Ishikawa (cell line): ENCODE results near the gene HTR3D.

Experiments
- CEBPB ChIP-seq: IDR thresholded peaks from 2 replicates; pipeline ENCODE4 v1.6.1; 2012
- CREB1 ChIP-seq: IDR thresholded peaks from 2 replicates; pipeline ENCODE4 v1.6.1; 2012; ENCODE audit warnings: low read depth
- EGR1 ChIP-seq: IDR thresholded peaks from 2 replicates; pipeline ENCODE4 v1.6.1; 2012
- EP300 ChIP-seq: IDR thresholded peaks from 2 replicates; pipeline ENCODE4 v1.6.1; 2012; ENCODE audit warnings: borderline replicate concordance
- FOXM1 ChIP-seq: IDR thresholded peaks from 2 replicates; pipeline ENCODE4 v1.6.1; 2012; ENCODE audit warnings: low read depth, borderline replicate concordance
- NFIC ChIP-seq: IDR thresholded peaks from 2 replicates; pipeline ENCODE4 v1.6.1; 2012
- RAD21 ChIP-seq: IDR thresholded peaks from 2 replicates; pipeline ENCODE4 v1.6.1; 2012; ENCODE audit warnings: low read depth
- TAF1 ChIP-seq: IDR thresholded peaks from 2 replicates; pipeline ENCODE4 v1.6.1; 2012; ENCODE audit warnings: low read depth, mild to moderate bottlenecking
- TCF12 ChIP-seq: IDR thresholded peaks from 2 replicates; pipeline ENCODE4 v1.6.1; 2012; ENCODE audit warnings: low read depth
- TEAD4 ChIP-seq: IDR thresholded peaks from 2 replicates; pipeline ENCODE4 v1.6.1; 2012
- YY1 ChIP-seq: IDR thresholded peaks from 2 replicates; pipeline ENCODE4 v1.6.1; 2012; ENCODE audit warnings: low read depth
- ZBTB7A ChIP-seq: IDR thresholded peaks from 2 replicates; pipeline ENCODE4 v1.6.1; 2012; ENCODE audit warnings: low read depth
- TF ChIP-seq, protein P1 (sequence below): IDR thresholded peaks from 2 replicates; pipeline ENCODE4 v1.6.1; 2012
- TF ChIP-seq, protein P2 (sequence below): IDR thresholded peaks from 2 replicates; pipeline ENCODE4 v1.6.1; 2012
- TF ChIP-seq, protein P3 (sequence below): IDR thresholded peaks from 2 replicates; pipeline ENCODE4 v1.6.1; 2012; ENCODE audit warnings: low read depth, mild to moderate bottlenecking

The HTR3D gene

DNA sequence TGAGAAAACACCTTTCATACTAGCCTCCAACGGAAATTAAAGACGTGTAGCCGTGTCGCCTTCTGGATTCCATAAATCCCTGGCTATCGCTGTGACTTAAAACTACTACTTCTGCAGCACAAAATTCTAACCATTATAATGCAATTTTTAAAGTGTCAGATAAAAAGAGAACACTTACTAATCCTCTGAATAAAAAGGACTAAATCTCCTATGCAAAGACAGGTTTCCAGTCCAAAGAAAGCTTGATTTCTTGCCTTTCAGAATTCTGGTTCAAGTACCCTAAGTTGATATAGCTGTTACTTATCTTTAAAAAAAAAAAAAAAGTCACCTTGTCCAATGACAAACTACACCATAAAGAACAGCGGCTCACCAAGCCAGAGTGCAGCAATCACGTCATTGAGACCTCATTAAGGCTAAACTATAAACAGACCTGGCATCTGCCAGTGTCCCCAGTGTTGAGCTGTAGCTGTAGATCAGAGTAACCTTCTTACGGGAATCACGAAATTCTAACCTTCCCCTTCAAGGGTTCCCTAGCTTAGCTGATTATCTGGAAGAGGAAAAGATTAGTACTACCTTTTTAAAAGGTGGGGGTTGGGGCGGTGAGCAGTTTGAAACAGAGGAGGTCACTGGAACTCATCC, 16.0 kb upstream of the HTR3D start:
- TF ChIP-seq FOXM1 (no peak), ZBTB7A (no peak), RAD21 (no peak), EGR1 (no peak), YY1 (no peak), TAF1 (no peak), NFIC (no peak), CEBPB (no peak), CREB1 (no peak), EP300 (no peak), TEAD4 (no peak), TCF12 (no peak)
- TF ChIP-seq, protein P1, sequence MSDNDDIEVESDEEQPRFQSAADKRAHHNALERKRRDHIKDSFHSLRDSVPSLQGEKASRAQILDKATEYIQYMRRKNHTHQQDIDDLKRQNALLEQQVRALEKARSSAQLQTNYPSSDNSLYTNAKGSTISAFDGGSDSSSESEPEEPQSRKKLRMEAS = no peak
- TF ChIP-seq, protein P2, sequence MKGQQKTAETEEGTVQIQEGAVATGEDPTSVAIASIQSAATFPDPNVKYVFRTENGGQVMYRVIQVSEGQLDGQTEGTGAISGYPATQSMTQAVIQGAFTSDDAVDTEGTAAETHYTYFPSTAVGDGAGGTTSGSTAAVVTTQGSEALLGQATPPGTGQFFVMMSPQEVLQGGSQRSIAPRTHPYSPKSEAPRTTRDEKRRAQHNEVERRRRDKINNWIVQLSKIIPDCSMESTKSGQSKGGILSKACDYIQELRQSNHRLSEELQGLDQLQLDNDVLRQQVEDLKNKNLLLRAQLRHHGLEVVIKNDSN = no peak
- TF ChIP-seq, protein P3, sequence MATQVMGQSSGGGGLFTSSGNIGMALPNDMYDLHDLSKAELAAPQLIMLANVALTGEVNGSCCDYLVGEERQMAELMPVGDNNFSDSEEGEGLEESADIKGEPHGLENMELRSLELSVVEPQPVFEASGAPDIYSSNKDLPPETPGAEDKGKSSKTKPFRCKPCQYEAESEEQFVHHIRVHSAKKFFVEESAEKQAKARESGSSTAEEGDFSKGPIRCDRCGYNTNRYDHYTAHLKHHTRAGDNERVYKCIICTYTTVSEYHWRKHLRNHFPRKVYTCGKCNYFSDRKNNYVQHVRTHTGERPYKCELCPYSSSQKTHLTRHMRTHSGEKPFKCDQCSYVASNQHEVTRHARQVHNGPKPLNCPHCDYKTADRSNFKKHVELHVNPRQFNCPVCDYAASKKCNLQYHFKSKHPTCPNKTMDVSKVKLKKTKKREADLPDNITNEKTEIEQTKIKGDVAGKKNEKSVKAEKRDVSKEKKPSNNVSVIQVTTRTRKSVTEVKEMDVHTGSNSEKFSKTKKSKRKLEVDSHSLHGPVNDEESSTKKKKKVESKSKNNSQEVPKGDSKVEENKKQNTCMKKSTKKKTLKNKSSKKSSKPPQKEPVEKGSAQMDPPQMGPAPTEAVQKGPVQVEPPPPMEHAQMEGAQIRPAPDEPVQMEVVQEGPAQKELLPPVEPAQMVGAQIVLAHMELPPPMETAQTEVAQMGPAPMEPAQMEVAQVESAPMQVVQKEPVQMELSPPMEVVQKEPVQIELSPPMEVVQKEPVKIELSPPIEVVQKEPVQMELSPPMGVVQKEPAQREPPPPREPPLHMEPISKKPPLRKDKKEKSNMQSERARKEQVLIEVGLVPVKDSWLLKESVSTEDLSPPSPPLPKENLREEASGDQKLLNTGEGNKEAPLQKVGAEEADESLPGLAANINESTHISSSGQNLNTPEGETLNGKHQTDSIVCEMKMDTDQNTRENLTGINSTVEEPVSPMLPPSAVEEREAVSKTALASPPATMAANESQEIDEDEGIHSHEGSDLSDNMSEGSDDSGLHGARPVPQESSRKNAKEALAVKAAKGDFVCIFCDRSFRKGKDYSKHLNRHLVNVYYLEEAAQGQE = no peak

DNA sequence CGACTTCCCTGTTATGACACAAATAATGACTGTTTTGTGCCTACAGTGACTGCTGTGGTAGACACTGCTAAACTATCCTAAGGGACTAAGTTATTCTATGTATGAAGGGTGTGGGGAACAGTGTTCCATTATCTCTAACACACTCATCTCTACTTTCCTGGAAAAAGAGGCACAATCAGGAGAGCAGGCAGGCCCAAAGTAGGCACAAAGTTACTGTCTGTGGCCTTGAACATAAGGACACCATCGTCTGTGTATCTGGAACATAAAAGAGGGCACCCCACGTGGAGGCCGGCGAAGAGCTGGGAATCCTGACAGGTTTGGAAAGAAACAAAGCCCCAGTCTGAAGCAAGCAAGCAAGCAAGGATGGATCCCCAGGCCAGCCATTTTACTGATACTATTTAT, 15.4 kb upstream of the HTR3D start:
- TF ChIP-seq EGR1 (no peak), CREB1 (no peak), TCF12 (no peak), YY1 (no peak), RAD21 (no peak), TEAD4 (no peak), FOXM1 (no peak), NFIC (no peak), EP300 (no peak), CEBPB (no peak), TAF1 (no peak), ZBTB7A (no peak)
- TF ChIP-seq, protein P3 = no peak
- TF ChIP-seq, protein P1 = no peak
- TF ChIP-seq, protein P2 = no peak

DNA sequence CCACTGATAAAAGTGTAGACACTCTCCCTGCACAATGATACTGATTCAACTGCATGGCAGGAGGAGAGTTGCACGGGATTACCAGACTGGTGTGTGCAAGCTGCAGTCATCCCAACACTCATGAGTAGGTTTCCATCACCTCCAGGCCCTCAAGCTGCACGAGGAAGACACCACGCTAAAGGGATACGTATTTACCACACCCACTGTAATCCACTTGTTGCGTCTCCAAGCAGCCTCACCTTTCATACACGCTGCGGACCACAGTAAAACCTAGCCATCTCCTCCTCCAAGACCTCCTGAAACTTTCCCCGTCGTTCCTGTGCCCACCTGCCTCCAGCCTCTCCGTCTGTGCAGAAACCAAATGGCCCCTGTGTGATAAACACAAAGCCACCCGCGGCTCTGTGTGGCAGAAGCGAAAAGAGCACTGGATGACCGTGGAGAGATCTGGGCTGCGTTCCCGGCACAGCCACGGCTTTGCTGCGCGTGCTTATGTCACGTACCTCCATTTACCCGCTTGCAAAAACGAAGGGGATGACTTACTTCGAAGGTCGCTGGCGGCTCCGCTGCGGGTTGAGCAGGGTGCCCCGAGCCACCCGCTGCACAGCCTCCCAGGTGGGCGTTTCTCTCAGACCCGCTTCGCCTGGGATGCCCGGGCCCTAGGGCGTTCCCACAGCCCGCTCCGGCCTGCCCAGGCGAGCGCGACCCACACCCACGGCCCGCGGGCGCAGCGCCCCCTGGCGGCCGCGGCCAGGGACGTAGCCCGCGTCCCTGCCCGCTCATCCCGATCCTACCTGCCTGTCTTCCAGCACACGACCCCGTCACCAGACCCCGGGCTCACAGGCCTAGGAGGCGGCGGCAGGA, 14.5 kb upstream of the HTR3D start:
- 0 out of 2 replicates have a peak, but pooled peaks have one; percentile 5 for TF ChIP-seq CREB1
- TF ChIP-seq RAD21 = peak; percentile 76
- no peak for TF ChIP-seq TCF12

DNA sequence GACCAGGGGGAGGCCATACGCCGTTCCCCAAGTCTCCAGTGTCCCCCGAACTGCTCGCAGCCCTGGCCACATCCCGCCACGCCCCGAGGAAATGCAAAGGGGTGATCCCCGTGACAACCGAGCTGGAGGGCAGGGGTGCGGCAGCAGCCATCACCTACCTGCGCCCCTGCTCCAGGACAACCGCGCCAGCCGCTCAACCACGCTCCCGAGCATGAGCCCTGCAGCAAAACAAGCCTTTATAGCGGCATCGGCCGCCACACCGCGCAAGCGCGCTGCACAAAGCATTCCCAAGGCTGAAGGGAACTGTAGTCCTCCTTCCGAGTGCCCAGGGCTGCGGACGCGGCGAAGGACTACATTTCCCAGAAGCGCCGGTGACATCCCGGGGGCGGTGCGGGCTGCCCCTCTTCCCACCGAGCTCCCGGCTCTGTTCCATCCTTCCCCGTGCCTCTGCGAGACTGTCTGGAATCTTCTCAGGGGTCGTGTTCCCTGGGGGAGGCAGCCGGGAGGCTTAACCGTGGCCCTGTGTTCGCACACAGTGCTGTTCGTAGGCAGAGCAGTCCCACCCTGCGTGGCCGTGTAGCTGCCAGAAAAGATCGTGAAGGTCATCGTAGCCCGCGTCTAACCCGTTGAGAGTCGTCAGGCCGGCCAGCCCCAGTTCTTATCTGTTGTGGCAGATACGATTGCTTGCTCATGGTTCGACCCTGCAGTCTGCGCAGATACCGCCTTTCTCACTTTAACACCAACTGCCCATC, 13.7 kb upstream of the HTR3D start, which contains the start of gene ABCC5:
TSS of gene ABCC5 (minus strand) at position 213 of the 752 bp plus-strand sequence. CDS start 3,492 bp downstream, outside the sequence.
- TF ChIP-seq ZBTB7A = peak; percentile 48
- no peak for TF ChIP-seq CEBPB
- no peak for TF ChIP-seq RAD21
- TF ChIP-seq, protein P3 = peak; percentile 32; the same call in 1 of the 2 replicates
- TF ChIP-seq, protein P2 = no peak; the same call in 1 of the 2 replicates
- TF ChIP-seq FOXM1 = 0 out of 2 replicates have a peak, but pooled peaks have one; percentile 28
- TF ChIP-seq CREB1 = no peak
- TF ChIP-seq TEAD4 = peak; percentile 39
- TF ChIP-seq, protein P1 = peak; percentile 94
- TF ChIP-seq NFIC = peak; percentile 25; the same call in 1 of the 2 replicates
- TF ChIP-seq TCF12 = 0 out of 2 replicates have a peak, but pooled peaks have one; percentile 53
- TF ChIP-seq TAF1 = peak; percentile 72
- TF ChIP-seq YY1 = 0 out of 2 replicates have a peak, but pooled peaks have one; percentile 38
- TF ChIP-seq EP300 = no peak
- TF ChIP-seq EGR1 = peak; percentile 92
